ENCODE data around the gene EIF2B2.
"Not testable (repeated sequence)": the region's sequence is repeated elsewhere in the genome, so short reads cannot be mapped to it uniquely, and the experiment has no call there.

Gene EIF2B2

GRCh38 chr14:74985806-74986205 is 16.9 kb upstream of the EIF2B2 start:
- no peaks in the 10 kb centered on the region for H3K27me3 ChIP-seq
- peaks cover 8 to 34% of the 10 kb centered on the region in 2 experiments for H3K4me1 ChIP-seq (ENCODE audit: control insufficient read depth in 1 of 2, insufficient read depth in 1 of 2, low read depth in 1 of 2, low read length in 1 of 2)
- TF ChIP-seq CTCF (IDR thresholded peaks at IDR 0.05), result no peak

GRCh38 chr14:74988131-74988530 is 14.6 kb upstream of the EIF2B2 start:
- H3K27ac ChIP-seq, result no peak overlapping the region
- TF ChIP-seq CTCF (IDR thresholded peaks at IDR 0.05), result no peak
- H3K4me1 ChIP-seq (ENCODE audit: control insufficient read depth in 1 of 2, insufficient read depth in 1 of 2, low read depth in 1 of 2, low read length in 1 of 2), result peaks cover 8 to 27% of the 10 kb centered on the region in 2 experiments
- H3K27me3 ChIP-seq, result no peaks in the 10 kb centered on the region
- H3K9me3 ChIP-seq, result no peaks in the 10 kb centered on the region
- no peak overlapping the region for H3K4me3 ChIP-seq (ENCODE audit: low read depth in 1 of 2, low read length in 1 of 2)
- no peaks in the 10 kb centered on the region for H3K36me3 ChIP-seq

More at GRCh38 chr14:74985806-74986205, 16.9 kb upstream of the EIF2B2 start:
- H3K27ac ChIP-seq, result no peak overlapping the region
- no peak overlapping the region for H3K4me3 ChIP-seq (ENCODE audit: low read depth in 1 of 2, low read length in 1 of 2)
- no peaks in the 10 kb centered on the region for H3K36me3 ChIP-seq
- H3K9me3 ChIP-seq, result no peaks in the 10 kb centered on the region

- Histone ChIP-seq H3K27me3 (no peaks in the 10 kb centered on the region), H3K27ac (peak overlapping the region; percentile 3), H3K36me3 (no peaks in the 10 kb centered on the region), H3K4me3 (ENCODE audit: low read depth in 1 of 2, low read length in 1 of 2) (no peak overlapping the region), H3K9me3 (no peaks in the 10 kb centered on the region), H3K4me1 (ENCODE audit: control insufficient read depth in 1 of 2, insufficient read depth in 1 of 2, low read depth in 1 of 2, low read length in 1 of 2) (peaks cover 8 to 21% of the 10 kb centered on the region in 2 experiments)
- TF ChIP-seq CTCF (IDR thresholded peaks at IDR 0.05), result no peak
Observed at GRCh38 chr14:74988993-74989392, 13.7 kb upstream of the EIF2B2 start.

- H3K4me1 ChIP-seq (ENCODE audit: control insufficient read depth in 1 of 2, insufficient read depth in 1 of 2, low read depth in 1 of 2, low read length in 1 of 2), result peaks cover 8 to 16% of the 10 kb centered on the region in 2 experiments
- not testable (repeated sequence) for H3K4me3 ChIP-seq (ENCODE audit: low read depth in 1 of 2, low read length in 1 of 2); H3K9me3 ChIP-seq; H3K36me3 ChIP-seq; H3K27me3 ChIP-seq; H3K27ac ChIP-seq
Observed at GRCh38 chr14:74994182-74994581, 8.5 kb upstream of the EIF2B2 start.

- H3K4me3 ChIP-seq (ENCODE audit: low read depth in 1 of 2, low read length in 1 of 2); H3K27ac ChIP-seq; H3K9me3 ChIP-seq; H3K27me3 ChIP-seq; H3K4me1 ChIP-seq (ENCODE audit: control insufficient read depth in 1 of 2, insufficient read depth in 1 of 2, low read depth in 1 of 2, low read length in 1 of 2); H3K36me3 ChIP-seq: not testable (repeated sequence)
Observed at GRCh38 chr14:74995781-74996180, 6.9 kb upstream of the EIF2B2 start.

GRCh38 chr14:75001261-75001660 is 1.5 kb upstream of the EIF2B2 start:
- Histone ChIP-seq H3K9me3 (no peaks in the 10 kb centered on the region), H3K27me3 (no peaks in the 10 kb centered on the region), H3K4me3 (ENCODE audit: low read depth in 1 of 2, low read length in 1 of 2) (no peak overlapping the region), H3K36me3 (peaks cover 10% of the 10 kb centered on the region), H3K4me1 (ENCODE audit: control insufficient read depth in 1 of 2, insufficient read depth in 1 of 2, low read depth in 1 of 2, low read length in 1 of 2) (peaks cover 18 to 22% of the 10 kb centered on the region in 2 experiments), H3K27ac (no peak overlapping the region)
- TF ChIP-seq CTCF (IDR thresholded peaks at IDR 0.05), result no peak

- Histone ChIP-seq H3K4me3 (ENCODE audit: low read depth in 1 of 2, low read length in 1 of 2) (peak overlapping the region; percentile 74 to 80), H3K4me1 (ENCODE audit: control insufficient read depth in 1 of 2, insufficient read depth in 1 of 2, low read depth in 1 of 2, low read length in 1 of 2) (peaks cover 18 to 22% of the 10 kb centered on the region in 2 experiments), H3K36me3 (peaks cover 17% of the 10 kb centered on the region), H3K27me3 (no peaks in the 10 kb centered on the region), H3K27ac (peak overlapping the region; percentile 82), H3K9me3 (no peaks in the 10 kb centered on the region)
- TF ChIP-seq CTCF (IDR thresholded peaks at IDR 0.05), result no peak
Observed at GRCh38 chr14:75001899-75002298, 822 bp upstream of the EIF2B2 start.
